Smooth muscle cell (in vitro differentiated cells): ENCODE data around the gene PLEKHA8. TPM values are rescaled to one million over a fixed set of nuclear protein-coding genes. Genes with fewer than 3 reads are reported as not detected.

ENCODE experiments used
- DNase-seq: peaks from one replicate; lab custom pipeline; 2025; ENCODE audit not compliant: unreplicated experiment; lab: John Stamatoyannopoulos, UW
- H2AFZ ChIP-seq: fragments of 200-600 bp; sonication (generic); 2 replicates; pipeline ENCODE4 v1.6.0; 2016; ENCODE audit warnings: antibody characterized with exemption, low read depth, mild to moderate bottlenecking
- H3F3A ChIP-seq: fragments of 200-600 bp; sonication (generic); 2 replicates; pipeline ENCODE4 v1.6.0; 2017; ENCODE audit warnings: antibody characterized with exemption, low read depth
- H3K27ac ChIP-seq: fragments of 200-600 bp; sonication (generic); 2 replicates; pipeline ENCODE4 v1.5.1; 2016; ENCODE audit warnings: low read depth, mild to moderate bottlenecking
- H3K27me3 ChIP-seq: fragments of 200-600 bp; sonication (generic); 2 replicates; pipeline ENCODE4 v1.6.1; 2016; ENCODE audit warnings: low read depth, mild to moderate bottlenecking
- H3K36me3 ChIP-seq: fragments of 200-600 bp; sonication (generic); 2 replicates; pipeline ENCODE4 v1.5.1; 2016; ENCODE audit warnings: low read depth
- H3K4me1 ChIP-seq: fragments of 200-600 bp; sonication (generic); 2 replicates; pipeline ENCODE4 v1.5.1; 2016; ENCODE audit warnings: low read depth
- H3K4me2 ChIP-seq: fragments of 200-600 bp; sonication (generic); 2 replicates; pipeline ENCODE4 v1.6.0; 2016; ENCODE audit warnings: mild to moderate bottlenecking
- H3K4me3 ChIP-seq: fragments of 200-600 bp; sonication (generic); 2 replicates; pipeline ENCODE4 v1.5.1; 2016; ENCODE audit warnings: mild to moderate bottlenecking
- H3K79me2 ChIP-seq: fragments of 200-600 bp; sonication (generic); 2 replicates; pipeline ENCODE4 v1.6.0; 2016; ENCODE audit warnings: low read depth, mild to moderate bottlenecking
- H3K9ac ChIP-seq: fragments of 200-600 bp; sonication (generic); 2 replicates; pipeline ENCODE4 v1.6.0; 2016; ENCODE audit warnings: low read depth
- H3K9me3 ChIP-seq: fragments of 200-600 bp; sonication (generic); replicated peaks from 2 replicates; pipeline ENCODE4 v1.5.1; 2016; ENCODE audit warnings: low read depth
- H4K20me1 ChIP-seq: fragments of 200-600 bp; sonication (generic); 2 replicates; pipeline ENCODE4 v1.6.0; 2016; ENCODE audit warnings: low read depth
- CTCF ChIP-seq: fragments of 200-600 bp; sonication (generic); IDR thresholded peaks from 2 replicates; pipeline ENCODE4 v1.5.1; 2017; ENCODE audit warnings: borderline replicate concordance, mild to moderate bottlenecking, antibody characterized with exemption; ENCODE audit not compliant: insufficient read depth, poor library complexity, severe bottlenecking
- WGBS: methylation state at CpG from one replicate; pipeline ENCODE4 v1.1.7; 2016; ENCODE audit warnings: low lambda C conversion rate; 5-methylcytosine and 5-hydroxymethylcytosine counted together
- polyA plus RNA-seq: library from polyadenylated mRNA; unstranded; fragments of >200 nt; fragmentation: Nextera tagmentation; extraction: Ambion mirVana; gene quantifications from 2 replicates; pipeline ENCODE4 v1.2.1, GENCODE V29; 2016
- total RNA-seq: library from RNA; depleted of rRNA; stranded (reverse); fragments of >200 nt; gene quantifications from 2 replicates; pipeline ENCODE4 v1.2.3, GENCODE V29; 2014

PLEKHA8 gene
- total and polyA plus RNA-seq, 2 experiments from 2014 or later: 10.0 to 20.4 TPM

GRCh38 chr7:30119890-30120577 is 91.8 kb downstream of the PLEKHA8 start:
- H3K79me2 ChIP-seq: no peaks in the 10 kb centered on the region
- DNase-seq: no peak
- H3K9me3 ChIP-seq: no peaks in the 10 kb centered on the region
- H3K27me3 ChIP-seq: no peaks in the 10 kb centered on the region
- peaks cover 6% of the 10 kb centered on the region for H3F3A ChIP-seq
- H3K36me3 ChIP-seq: no peaks in the 10 kb centered on the region
- H3K9ac ChIP-seq: no peak overlapping the region
- H3K4me3 ChIP-seq: no peak overlapping the region
- no peak for TF ChIP-seq CTCF
- H3K4me1 ChIP-seq: no peaks in the 10 kb centered on the region
- no peaks in the 10 kb centered on the region for H4K20me1 ChIP-seq
- H3K27ac ChIP-seq: no peak overlapping the region
- 95% methylated on average over 4 of the region's 4 CpGs for WGBS
- H2AFZ ChIP-seq: no peak overlapping the region
- H3K4me2 ChIP-seq: no peak overlapping the region

- H3F3A ChIP-seq: no peaks in the 10 kb centered on the region
- peak overlapping the region; percentile 85 for H3K4me2 ChIP-seq
- H2AFZ ChIP-seq: peak overlapping the region; percentile 38
- DNase-seq: no peak
- WGBS: 47% methylated on average over 13 of the region's 13 CpGs
- no peaks in the 10 kb centered on the region for H3K9me3 ChIP-seq
- TF ChIP-seq CTCF: no peak
- H4K20me1 ChIP-seq: no peaks in the 10 kb centered on the region
- H3K36me3 ChIP-seq: no peaks in the 10 kb centered on the region
- no peaks in the 10 kb centered on the region for H3K4me1 ChIP-seq
- no peaks in the 10 kb centered on the region for H3K79me2 ChIP-seq
- H3K27me3 ChIP-seq: peaks cover 6% of the 10 kb centered on the region
- no peak overlapping the region for H3K9ac ChIP-seq
- peak overlapping the region; percentile 82 for H3K4me3 ChIP-seq
- no peak overlapping the region for H3K27ac ChIP-seq
These were observed 105.8 kb downstream of the PLEKHA8 start for GRCh38 chr7:30133736-30134610.

- Histone ChIP-seq H3K4me3 (peak within 1 kb of the TSS; percentile 82), H3K36me3 (no peaks in the 10 kb centered on the region), H4K20me1 (no peaks in the 10 kb centered on the region), H3K4me2 (peak within 1 kb of the TSS; percentile 85), H3K4me1 (no peaks in the 10 kb centered on the region), H2AFZ (peak within 1 kb of the TSS; percentile 81), H3K27ac (no peak within 1 kb of the TSS), H3K27me3 (peaks cover 6% of the 10 kb centered on the region), H3K79me2 (no peaks in the 10 kb centered on the region), H3K9me3 (no peaks in the 10 kb centered on the region), H3F3A (no peaks in the 10 kb centered on the region), H3K9ac (no peak within 1 kb of the TSS)
- DNase-seq: peak; percentile 60
- TF ChIP-seq CTCF: no peak
- under 1% methylated on average over 51 of the region's 99 CpGs for WGBS
These were observed 106.5 kb downstream of the PLEKHA8 start, which contains the start of gene MTURN for GRCh38 chr7:30134611-30135300. MTURN (plus strand) TSS chr7:30134986; CDS start chr7:30135137, 151 bp downstream.
